HT1080 (cell line): ENCODE measurements around the gene LAMA4. TPM values are rescaled to one million over a fixed set of nuclear protein-coding genes. Genes with fewer than 3 reads are reported as not detected.

Experiments used
- DNase-seq: peaks from one replicate; pipeline ENCODE4 v3.0.0-alpha.2; 2015; ENCODE audit warnings: low read depth
- total RNA-seq: library from RNA; depleted of rRNA; stranded (reverse); fragments of >200 nt; shearing (Covaris generic); gene quantifications from 2 replicates; pipeline ENCODE4 v1.2.3, GENCODE V29; 2014

LAMA4 gene
- total RNA-seq, 1 experiment from 2014 or later = 42.3 TPM

DNA sequence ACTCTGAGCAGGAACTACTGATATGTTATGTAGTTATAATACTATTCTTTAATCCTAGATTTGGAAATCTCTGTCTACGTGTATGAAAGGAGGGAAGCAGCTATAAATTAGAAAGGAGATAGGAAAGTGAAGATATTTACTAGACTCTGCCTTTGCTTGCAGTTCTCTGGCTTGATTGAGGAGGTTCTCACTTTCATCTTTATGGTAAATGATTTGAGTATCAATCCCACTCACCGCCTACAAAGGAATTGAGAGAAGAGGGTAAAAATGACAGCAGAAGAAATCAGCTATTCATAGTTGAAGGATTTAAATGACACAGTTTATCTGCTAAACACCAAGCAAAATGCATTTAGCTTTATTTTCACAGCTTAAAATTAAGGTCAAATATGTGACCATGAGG, 99.7 kb downstream of the LAMA4 start:
- no peak for DNase-seq

DNA sequence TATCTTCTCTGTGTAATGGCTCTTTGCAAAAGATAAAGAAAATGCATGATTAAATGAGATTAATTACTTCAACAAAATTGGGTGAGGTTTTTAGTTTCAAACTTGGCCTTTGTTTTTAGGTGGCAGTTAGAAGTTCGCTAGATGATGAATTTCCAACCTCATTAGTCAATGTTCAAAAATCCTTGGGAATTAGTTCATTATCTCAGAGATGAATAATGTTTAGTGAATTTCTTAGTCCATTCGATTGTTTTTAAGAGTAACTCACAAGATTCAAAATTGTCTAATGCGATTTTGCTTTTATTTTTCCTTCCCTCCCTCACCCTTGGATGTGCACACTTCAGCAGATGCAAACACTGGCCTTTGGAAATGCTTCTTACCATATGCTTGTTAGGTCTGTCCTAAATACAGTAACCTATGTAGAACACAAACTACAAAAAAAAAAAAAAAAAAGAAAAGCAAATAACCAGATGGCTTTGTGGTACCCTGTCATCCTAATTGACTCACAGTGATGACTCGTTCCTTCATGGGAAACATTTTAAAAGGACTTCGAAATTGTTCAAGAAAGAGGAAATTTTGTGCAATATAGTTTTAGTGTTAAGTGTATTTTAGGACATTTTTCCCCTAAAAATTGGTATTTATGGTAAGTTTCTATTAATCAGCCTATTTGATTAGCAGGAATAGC, 100.3 kb downstream of the LAMA4 start:
- DNase-seq = peak; percentile 74

DNA sequence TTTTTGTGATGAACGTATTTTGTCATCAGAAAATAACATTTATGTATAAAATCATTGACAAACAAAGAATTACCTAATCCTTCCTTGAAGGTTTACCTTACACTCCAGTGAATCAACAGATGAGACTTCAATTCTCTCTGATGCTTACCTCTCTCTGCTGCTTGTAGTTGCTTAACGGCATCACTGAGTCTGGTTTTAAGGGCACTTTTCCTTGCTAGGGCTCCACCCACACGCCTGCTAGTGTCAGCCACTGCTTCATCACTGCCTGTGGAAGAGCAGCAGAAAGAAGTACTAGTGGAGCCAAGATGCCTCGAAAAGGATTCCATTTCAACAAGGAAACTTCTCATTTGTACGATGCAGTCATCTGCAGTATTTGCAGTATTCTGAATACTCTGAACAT, 104.0 kb downstream of the LAMA4 start:
- no peak for DNase-seq

DNA sequence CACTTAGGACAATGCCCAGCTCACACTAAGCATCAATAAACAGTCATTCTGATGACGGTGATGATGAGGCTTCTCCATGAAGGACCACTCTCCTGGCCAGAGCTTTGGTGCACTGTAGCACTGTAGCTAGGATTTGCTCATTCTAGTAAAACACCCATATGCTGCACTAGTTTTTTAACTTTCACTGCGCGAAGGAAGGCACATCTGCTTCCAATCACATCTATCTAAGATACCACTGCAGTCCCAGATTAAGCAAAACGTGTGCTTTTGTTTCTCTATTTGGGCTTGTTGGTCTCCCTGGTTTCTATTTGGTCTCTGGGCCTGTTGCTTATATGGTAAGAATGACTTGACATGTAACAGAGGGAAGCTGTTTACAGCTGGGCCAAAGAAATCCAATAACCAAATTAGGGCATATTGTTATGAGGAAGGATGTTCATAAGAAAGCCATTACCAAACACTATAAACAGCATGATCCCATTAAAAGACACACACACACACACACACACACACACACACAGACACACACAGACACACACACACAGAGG, 104.6 kb downstream of the LAMA4 start:
- DNase-seq = no peak

DNA sequence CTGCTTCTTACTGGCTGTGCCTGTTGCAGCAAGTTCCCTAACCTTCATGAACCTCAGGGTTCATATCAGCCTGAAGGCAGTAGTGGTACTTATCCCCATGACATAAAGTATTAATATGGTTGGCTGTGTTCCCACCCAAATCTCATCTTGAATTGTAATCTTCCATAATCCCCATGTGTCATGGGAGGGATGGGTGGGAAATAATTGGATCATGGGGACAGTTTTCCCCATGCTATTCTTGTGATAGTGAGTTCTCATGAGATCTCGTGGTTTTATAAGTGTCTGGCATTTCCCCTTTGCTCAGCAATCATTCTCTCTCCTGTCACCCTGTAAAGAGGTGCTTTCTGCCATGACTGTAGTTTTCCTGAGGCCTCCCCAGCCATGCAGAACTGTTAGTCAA, 105.1 kb downstream of the LAMA4 start:
- DNase-seq = peak; percentile 49

DNA sequence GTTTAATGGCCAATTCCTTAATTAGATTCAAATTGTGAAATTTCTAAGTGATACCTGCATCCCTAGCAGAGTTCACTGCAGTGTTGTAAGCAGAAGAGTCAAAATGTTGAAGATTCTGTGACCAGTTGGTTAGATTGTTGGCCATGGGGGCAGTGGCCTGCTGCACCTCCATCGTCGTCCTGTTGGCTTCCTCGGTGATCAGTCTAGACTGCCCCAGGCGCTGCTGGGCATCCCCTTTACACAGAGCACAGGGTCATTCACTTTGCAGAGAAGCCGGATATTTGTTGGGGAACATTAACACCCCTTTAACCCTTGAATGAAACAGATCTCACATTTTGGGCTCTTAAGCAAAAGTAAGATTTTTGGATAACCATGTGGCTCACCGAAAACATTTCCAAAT, 106.3 kb downstream of the LAMA4 start:
- DNase-seq = no peak

DNA sequence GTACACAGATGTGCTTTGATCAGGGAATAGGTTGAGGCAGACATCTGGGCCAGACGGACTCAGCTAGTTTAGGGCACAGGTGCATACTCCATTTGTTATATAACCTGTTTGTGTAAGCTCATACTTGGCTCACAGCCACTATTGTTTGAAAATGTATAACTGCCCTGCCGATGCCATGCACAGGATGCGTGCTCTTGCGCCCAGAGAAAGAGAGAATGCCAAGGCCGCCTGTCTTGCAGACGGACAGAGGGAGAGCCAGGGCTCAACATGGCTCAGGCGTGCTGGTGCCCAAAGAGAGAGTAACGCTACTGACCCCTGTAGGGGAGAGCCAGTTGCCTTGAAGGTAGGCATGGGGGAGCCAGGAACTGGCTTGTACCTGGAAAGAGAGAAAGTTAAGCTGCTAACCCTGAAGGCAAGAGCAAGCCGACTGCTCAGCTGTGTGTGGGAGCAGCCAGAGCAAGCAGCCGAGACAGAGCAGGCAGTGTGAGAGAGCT, 109.2 kb downstream of the LAMA4 start:
- no peak for DNase-seq

DNA sequence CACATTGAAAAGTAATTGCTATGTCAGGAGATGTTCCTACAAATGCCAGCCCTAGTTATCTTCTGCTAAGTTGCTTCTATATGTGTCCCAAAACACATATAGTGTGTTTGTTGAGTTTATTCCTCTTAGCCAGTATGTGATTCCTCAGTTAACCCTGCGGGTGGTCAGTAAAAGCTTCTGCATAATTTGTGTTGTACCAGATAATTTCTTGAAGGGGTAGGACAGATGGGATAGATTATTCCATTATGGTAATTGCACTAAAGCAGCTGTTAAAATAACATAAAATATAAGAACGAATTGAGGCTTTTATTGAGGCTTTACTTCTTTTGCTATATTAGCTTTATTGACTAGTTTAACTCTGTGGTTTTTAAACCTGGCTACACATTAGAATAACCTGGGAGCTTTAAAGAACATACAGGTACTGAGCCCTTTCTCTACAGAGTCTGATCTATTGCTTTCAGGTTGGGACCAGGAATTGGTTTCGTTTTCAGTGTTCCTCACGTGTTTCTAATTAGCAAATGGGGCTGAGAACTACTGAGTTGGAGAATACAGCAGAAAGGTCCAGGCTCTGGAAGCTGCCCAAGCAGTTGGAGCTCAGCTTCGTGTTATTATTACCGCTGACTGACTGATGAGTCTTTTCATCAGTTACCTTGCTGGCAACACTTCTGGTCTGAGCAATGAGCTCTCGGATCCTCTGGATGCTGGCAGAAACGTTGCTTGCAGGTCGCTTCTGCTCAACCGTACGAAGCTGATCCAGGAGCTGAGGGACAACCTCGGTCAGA, 110.0 kb downstream of the LAMA4 start:
- DNase-seq = no peak

DNA sequence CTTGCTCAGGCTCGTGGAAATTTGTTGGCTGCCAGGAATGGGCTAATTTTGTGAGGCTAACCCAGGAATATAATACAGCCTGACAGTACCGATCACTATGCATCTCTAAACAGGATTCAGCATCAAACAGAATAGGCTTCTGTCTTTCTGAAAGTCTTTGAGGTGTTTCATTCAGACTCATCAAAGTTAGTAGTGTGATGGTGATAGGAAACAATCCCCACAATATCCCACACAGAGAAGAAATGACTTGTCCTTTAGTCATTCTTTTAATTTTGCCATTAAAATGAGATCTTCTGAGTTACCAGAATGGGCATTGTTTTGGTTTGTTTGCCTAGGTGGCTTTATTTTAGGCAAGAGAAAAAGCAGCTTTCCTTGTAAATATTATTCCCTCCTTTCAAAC, 112.7 kb downstream of the LAMA4 start:
- DNase-seq = no peak

DNA sequence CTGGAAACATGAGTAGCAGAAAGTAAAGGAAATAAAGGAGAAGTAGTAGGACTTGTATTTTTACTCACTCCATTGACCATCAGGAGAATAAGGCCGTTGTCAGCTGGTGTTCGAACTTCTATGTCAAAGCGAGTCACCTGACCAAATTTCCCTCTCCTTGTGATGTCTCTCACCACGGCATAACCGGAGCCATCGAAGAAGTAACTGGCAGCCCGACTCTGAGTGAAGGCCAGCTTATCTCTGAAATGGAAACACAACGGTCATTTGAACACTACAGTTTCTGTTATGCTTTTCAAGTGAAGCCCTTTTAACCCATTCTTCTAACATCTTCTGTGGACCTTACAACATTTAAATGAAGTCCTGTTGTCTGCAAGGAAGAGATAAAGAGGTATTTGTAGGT, 115.3 kb downstream of the LAMA4 start:
- DNase-seq = no peak

DNA sequence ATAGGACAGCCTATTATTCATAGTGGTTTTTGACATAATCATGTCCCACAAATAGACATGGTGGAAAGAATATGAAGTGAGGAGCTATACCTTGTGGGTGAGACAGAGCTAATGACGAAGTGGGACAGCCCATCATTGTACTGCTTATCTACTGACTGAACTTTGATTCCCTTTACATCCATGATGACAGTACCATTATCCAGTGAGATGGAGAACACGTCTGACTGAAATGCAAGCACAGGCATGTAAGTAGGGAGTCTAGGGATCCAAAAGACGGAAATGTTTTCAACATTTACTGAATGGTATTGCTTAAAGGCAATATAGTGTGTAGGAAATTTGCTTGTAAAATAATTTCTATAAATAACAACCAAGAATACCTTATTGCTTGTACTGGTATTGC, 123.5 kb downstream of the LAMA4 start:
- DNase-seq = no peak

DNA sequence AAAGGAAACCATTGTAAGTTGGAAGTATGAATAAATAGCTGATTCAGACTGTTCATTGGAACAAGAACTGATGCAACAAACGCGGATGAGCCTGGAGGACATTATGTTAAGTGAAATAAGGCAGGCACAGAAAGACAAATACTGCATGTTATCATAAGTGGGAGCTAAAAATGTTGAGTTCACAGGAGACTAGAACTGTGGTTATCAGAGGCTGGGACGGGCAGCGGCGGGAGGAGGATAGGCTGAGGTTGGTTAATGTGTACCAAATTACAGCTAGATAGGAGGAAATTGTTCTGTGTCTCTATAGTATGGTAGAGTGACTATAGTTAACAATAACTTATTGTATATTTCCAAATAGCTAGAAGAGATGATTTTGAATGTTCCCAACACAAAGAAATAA, 126.2 kb downstream of the LAMA4 start:
- DNase-seq = no peak

DNA sequence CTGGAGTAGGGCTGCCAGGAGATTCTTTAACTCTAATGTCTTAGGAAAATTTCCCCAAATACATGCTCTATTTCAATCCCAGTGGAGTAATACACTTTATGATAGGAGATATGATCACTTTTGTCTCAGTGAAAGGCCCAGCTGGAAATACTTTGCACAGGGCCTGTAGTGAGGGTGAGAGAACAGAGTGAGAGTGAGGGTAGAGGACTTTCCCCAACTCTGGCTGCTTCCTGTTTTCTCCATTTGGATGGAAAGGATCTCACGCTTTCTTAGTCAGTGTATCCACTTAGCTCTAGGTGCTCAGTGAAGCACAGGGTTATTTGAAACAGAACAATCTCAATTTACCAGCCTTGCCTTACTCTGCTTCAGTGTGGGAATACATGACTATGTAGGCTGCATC, 130.4 kb downstream of the LAMA4 start:
- DNase-seq = no peak

DNA sequence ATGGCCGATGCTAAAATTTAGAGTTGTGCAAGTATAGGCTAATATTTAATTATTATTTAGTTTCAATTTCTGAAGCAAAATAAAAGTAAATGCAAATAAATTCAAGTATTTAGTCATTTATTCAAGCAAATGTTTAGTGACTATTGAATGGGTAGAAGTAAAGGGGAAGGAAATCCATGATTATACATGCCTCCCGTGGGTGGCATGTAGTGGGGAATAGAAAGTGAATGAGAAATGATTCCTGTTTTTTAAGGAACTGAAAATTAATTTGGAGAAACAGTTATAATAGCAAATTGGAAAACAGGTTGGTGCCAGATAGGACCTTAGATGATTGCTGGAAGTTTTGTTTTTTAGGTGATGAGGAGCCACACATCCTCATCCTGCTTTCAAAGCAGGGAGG, 131.6 kb downstream of the LAMA4 start:
- DNase-seq = no peak

DNA sequence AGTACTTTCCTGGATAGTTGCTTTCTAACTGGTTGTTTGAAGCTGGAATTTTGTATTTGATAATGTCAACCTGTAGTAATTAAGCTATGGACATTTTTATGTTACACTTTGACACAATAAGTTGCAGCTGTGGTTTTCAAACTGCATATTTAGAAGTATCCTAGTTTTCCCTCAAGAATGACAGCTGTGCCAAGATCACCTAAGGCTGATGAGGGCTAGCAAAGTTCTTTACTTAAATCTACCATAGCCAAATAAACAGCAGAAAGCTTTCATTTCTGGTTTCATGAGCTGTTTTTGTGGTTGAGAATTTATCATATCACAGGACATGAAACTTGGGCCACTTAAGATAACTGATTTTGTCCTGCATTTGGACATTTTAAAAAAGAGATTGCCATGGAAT, 136.3 kb downstream of the LAMA4 start:
- no peak for DNase-seq

DNA sequence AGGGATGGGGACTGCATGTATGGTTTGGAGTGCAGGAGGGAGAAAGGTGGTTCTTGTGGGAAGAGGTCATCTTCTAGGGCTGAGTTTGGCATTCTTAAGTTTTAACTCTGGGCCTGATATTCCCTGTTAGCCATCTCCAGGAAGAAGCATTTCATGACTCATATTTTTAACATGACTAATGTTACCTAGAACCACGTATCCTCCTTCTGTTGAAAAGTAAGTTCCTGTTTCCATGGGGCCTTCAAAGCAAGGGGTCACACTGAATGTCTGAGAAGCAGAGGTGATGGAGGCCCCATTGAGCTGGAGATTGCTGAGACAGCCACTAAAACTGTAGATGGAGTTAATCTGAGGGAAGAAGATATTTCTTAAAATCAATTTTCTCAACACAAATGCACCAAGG, 136.8 kb downstream of the LAMA4 start:
- DNase-seq = peak; percentile 81

DNA sequence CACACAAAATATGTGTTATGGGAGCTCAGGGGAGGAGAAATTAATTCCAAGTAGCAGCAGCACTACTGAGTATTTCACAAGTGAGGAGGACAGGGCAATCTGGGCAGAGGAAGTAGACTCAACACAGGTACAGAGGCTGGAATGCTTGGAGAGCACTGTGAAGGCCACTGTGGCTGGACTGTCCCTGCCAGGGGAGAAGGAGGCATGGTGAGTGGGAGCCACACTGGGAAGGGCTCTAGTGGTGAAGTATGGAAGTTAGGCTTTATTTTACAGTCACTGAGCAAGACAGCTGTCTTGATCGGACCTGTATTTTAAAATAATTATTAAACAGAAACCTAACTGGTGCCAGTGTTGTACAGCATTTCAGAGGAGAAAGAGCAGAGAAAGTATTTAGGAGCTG, 138.1 kb downstream of the LAMA4 start:
- DNase-seq = no peak

DNA sequence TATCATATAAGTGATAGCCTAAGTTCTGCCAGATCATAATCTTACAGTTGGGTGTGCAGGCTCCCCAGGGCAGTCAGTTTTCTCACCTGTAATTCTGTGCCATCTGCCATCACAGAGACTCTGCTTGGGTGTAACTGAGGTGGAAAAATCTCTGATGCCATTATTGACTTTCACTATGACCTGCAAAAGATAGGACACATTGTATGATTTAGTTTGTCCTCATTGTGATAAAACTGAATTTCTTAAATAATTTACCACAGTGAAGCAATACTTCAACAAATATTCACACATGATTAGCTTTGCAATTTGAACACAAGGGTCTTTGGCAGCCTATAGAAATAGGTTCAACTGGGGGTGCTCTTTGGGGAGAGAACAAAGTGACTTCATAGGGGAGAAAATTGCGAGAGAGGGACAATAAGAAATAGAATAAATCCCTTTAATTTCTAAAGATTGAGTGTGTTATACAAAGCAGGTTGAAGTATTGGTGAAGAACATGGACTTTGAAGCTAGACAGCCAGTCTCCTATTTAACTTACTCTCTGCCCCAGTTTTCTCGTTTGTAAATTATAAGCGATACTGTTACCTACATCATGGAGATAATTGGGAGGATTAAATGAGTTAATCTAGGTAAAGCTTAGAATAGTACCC, 139.7 kb downstream of the LAMA4 start:
- no peak for DNase-seq

DNA sequence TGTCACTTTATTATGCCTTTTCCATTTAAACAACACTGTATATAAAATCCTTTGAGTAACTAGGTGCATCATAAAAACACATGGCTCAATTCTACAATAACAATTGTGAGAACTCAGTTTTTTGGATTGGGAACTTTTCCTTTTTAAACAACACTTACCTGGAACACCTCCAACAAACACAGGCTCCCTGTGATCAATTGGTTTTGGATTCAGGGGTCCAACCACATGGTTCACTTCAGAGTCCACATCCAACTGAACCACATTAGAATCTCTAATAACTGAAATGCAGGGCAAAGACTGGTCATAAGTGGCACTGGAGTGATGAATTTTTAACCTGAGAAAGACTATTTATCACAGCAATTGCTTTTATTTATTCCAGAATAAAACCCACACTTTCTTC, 140.4 kb downstream of the LAMA4 start:
- no peak for DNase-seq

DNA sequence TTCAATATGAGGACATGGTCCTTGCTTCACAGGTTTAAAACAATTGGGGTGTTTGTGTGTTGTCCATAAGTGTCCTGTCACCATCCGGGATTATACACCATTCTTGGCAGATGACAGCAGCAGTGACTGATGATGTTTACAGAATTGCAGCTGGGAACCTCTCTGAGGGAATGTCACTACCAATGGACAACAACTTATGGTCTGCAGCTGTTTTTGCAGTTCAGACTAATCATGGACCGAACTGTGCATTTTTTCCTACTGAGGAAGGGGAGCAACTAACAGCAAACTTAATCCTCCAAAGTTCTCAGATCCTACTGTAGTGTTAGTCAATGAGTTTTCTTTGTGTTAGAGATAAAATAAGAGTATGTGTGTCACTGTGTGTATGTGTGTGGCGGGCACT, 140.9 kb downstream of the LAMA4 start:
- DNase-seq = no peak

DNA sequence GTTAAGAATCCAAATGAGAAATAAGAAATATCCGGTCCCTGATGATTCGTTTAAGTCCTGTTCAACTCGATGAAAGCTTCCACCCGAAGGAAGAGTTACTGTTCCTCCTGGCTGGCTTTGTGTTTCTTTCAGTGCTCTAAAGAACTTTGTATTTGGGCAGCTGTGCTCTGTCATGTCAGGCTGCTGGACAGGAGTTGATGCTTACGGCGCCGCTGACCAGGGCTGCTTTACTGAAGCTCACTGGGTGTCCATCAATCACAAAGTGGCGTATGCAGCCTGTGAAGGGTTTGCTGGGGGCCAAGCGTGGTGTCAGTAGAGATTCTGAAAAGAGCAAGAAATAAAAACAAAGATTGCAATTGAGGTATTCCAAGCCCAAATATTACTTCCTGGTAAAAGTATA, 145.1 kb downstream of the LAMA4 start:
- no peak for DNase-seq

DNA sequence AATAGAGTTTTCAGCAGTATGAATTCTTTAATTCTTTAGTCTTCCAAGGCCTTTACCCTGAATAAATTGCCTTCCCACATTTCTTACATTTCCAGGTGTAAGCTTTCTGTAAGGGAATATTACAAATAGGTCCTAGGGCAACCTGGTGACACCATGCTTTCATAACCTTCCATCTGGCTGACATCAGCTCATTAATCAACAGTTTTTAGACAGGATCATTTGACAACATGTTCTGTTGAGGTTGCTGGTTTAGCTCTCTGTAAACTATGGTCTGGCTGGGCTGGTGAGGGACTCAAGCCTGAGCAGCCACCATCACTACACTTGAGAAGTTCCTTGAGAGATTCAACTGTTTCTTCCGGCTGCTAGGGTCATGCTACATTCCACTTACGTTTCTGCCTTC, 147.8 kb downstream of the LAMA4 start:
- DNase-seq = no peak
